Measurements from ENCODE around the gene PLGRKT.
"Not testable (repeated sequence)": the region's sequence is repeated elsewhere in the genome, so short reads cannot be mapped to it uniquely, and the experiment has no call there.

PLGRKT gene

DNA sequence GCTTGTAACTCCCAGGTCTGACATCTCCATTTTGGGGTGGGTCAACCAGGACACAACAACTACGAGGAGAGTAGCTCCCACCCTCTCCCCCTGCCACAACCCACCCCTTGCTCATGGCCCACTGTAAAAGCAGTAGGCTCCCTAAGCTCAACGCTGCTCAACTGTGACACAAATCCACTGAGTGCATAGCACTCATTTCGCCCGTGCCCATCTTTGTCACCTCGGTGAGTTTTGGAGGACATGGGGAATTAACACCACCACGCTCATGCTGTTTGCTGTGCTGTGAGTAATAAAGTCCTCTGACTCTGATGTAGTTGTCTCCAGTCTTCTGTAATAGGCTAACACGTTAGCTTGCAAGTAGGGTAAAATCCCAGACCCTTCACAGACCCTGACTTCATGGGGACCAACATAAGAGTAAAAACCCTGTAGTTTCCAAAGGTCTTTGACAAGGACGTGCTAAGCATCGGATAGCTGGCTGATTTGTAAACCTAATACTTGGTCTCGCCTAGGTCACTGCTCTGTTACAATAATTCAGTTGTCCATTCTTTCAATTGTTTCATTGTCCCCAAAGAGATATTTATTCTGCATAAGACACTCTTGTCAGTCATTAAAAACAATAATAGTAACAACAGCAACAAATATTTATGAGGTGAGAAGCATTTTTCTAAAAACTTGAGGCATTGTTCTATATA is 7.7 kb downstream of the PLGRKT start:
- no peak for DNase-seq

GRCh38 chr9:5428794-5429528 is 8.8 kb downstream of the PLGRKT start:
- no peak for DNase-seq

DNA sequence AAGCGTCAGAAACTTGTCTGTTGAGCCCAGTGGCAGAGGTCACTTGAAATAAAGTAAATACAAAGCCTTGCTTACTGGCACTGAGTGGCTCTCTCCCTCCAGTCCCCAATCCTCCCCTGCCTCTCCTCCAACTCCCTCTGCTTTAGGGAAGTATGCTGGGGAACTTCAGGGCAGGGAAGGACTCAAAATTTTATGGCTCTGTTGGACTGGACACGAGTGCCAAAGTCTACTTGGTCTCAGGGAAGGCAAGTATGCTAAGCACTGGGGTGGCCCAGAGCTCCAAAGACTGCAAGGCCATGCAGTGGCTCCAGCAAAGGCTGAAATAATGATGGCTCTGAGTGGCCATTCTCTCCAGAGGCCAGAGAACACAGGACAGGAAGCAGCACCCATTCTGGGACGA is 9.6 kb downstream of the PLGRKT start:
- DNase-seq = no peak

DNA sequence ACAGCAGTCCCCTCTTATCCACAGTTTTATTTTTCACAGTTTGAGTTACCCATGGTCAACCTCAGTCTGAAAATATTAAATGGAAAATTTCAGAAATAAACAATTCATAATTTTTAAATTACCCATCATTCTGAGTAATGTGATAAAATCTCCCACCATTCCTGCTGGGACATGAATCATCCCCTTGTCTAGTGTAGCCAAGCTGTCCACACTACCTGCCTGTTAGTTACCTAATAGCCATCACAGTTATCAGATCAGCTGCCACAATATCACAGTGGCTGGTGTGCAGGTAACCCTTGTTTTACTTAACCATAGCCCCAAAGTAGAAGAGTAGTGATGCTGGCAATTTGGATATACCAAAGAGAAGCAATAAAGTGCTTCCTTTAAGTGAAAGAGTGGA is 10.7 kb downstream of the PLGRKT start:
- no peak for DNase-seq

DNA sequence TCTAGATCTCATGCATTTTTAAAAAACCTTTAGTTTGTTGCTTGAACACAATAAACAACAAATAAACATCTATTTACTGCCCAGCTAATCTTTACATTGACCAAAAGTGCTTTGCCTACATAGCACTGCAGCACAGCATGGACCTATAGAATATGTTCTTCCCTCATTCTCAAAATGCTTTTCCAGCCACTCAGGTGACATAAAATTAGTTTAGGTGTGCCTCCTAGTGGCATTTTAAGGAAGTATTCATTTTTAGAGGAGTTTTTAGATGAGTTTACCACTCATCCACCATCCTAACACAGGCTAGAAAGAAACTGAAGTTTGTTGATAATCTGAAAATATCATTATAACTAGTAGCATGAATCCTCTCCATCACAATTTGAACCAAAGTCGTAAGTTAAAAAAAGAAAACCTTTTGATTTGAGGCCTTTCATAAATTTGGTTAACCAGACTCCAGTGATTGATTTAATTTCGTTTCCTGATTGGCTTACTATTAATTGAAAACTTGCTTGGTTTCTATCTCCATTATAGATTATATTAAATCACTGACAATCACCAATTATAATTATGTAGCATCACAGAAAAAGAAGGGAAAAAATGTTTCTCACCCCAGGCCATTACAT is 12.6 kb downstream of the PLGRKT start:
- peak in 1 of 2 experiments; percentile 3 for DNase-seq

- no peak for DNase-seq
Observed at GRCh38 chr9:5422276-5422675, 15.4 kb downstream of the PLGRKT start.

DNA sequence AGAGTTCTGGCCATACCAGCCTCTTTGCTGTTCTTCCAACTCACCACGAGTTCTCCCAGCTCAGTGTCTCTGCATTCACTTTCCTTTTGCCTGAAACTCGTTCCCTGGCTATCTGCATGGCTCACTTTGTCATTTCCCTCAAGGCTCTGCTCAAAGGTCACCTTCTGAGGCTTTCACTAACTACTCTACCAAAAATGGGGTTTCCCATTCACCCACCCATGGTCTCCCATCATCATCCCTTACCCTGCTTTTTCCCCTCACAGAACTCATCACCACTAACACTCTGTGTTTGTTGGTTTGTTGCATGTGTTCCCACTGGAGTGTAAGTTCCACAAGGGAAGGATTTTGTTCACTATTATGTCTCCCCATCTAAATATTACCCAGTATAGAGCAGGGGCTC is 16.6 kb downstream of the PLGRKT start:
- no peak for DNase-seq

DNA sequence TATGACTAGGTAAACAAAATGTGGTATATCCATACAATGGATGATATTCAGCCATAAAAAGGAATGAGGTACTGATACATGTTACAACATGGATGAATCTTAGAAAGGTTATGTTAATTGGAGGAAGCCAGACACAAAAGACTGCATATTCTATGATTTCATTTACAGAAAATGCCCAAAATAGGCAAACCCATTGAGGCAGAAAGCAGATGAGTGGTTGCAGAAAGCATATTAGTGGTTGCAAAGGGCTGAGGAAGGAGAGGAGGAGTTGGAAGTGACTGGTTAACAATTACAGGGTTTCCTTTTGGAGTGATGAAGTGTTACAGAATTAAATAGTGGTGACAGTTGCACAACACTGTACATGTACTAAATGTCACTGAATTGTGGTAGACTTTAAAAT is 17.7 kb downstream of the PLGRKT start:
- DNase-seq = no peak

- no peak for DNase-seq
Observed at GRCh38 chr9:5418481-5418880, 19.2 kb downstream of the PLGRKT start.

- DNase-seq = no peak
Observed at GRCh38 chr9:5416953-5417352, 20.8 kb downstream of the PLGRKT start.

GRCh38 chr9:5408596-5408995 is 29.1 kb downstream of the PLGRKT start:
- no peak for DNase-seq

DNA sequence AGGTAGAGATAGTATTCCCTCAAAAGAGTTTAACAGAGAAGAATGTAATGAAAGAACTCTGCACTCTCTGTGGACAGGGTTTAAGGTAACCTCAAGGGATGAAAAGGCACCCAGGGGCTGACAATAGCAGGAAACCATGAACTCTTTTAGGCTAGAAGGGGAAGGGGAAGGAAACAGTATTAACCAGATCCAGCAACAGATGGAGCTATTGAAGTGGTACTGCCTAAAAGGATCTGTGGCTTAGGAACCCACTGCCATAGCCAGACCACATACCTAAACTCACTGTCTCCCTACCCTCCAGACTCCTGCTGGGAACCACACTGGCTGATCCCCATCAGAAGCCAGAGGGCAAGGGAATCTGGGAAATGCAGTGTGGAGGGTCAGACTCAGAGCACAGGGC is 35.5 kb downstream of the PLGRKT start:
- no peak for DNase-seq

DNA sequence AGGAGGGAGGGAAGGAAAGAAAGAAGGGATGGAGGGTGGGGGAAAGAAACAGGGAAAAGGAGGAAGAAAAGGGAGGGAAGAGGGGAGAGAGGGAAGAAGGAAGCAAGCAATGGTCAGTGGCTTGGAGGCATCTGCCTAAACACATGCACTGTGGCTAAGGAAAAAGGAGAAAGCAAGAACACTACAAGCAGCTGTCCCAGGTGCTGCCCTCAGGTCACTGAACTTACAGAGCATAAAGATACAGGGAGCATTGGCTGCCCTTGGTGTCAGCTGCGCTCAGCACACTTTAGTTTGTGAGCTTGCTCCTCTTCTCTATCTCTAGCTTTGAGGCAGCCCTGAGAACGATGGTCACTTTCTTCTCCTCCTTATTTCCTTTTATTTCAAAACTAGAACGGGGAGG is 40.2 kb downstream of the PLGRKT start:
- DNase-seq = not testable (repeated sequence)

- DNase-seq = no peak
Observed at GRCh38 chr9:5395428-5395827, 42.3 kb downstream of the PLGRKT start.

GRCh38 chr9:5393976-5394375 is 43.7 kb downstream of the PLGRKT start:
- DNase-seq = not testable (repeated sequence)

- DNase-seq = no peak
Observed at GRCh38 chr9:5393497-5393896, 44.2 kb downstream of the PLGRKT start.

GRCh38 chr9:5392285-5392684 is 45.4 kb downstream of the PLGRKT start:
- DNase-seq = no peak

- DNase-seq = peak in 1 of 2 experiments; percentile 0
Observed at GRCh38 chr9:5389109-5389732, 48.5 kb downstream of the PLGRKT start.

DNA sequence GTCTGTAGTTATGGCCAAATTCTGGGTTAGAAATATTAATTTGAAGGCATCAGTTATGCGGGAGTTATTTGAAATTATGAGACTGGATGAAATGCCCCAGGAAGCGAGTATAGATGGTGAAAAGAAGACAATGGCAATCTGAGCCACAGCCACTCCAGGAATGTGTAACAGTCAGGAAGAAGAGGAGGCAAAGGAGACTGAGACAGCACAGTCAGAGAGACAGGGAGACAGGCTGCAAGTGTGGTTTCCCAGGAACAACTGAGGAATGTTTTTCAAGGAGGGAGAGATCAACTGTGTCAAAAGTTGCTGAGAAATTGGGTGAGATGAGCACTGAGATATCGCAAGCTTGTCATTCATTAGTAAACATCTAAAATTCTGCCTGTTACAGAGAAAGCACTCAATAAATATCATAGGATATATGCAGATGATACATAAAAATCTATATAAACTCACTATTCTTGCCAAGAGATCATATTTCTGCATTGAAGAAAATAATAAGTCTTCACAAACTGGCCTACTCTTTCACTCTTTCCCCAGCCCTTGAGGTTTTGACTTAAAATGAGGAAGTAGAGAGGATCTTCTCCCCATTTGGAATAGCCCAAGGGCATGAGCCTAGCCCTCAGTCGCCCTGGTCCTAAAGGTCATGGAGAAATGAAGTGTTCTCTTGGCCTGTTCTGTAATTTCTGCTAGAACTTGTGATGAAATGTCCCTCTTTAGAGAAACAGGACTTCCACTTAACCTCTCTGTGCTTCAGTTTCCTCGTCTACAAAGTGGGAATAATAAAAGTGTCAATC is 49.5 kb downstream of the PLGRKT start:
- DNase-seq = no peak

DNA sequence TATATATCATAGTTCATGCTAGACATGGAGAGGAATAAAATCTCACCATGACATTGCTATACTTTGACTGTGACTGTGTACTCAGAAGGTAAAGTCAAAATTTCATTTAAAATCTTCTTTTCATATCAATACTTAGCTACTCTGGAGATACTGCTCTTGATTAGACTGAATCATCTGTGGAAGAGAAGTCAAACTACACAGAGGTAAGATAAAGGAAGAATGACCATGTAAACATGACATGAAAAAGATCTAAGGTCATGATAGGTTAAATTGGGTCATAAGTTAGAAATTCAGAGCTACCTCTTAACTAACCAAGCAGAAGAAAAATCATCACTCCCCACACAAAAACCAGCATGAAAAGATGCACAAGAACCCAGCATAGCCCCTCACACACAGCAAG is 53.3 kb downstream of the PLGRKT start:
- DNase-seq = no peak

DNA sequence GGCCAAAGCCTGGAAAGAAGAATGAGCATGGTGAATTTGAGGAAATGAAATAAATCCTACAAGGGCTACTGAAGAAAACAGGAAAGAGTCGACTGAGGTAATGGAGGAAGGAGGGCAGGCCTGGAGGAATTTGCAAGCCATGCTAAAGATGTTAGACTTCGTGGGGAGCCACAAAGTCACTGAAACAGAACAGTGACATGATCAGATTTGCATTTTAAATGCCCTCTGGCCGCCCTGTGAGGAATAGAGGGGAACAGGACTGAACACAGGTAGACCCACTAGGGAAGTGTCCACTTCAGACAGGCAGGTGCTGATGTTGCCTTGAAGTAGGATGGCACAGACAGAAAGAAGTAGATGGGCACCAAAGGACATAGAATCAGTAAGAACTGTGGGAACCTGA is 55.2 kb downstream of the PLGRKT start:
- DNase-seq = no peak

DNA sequence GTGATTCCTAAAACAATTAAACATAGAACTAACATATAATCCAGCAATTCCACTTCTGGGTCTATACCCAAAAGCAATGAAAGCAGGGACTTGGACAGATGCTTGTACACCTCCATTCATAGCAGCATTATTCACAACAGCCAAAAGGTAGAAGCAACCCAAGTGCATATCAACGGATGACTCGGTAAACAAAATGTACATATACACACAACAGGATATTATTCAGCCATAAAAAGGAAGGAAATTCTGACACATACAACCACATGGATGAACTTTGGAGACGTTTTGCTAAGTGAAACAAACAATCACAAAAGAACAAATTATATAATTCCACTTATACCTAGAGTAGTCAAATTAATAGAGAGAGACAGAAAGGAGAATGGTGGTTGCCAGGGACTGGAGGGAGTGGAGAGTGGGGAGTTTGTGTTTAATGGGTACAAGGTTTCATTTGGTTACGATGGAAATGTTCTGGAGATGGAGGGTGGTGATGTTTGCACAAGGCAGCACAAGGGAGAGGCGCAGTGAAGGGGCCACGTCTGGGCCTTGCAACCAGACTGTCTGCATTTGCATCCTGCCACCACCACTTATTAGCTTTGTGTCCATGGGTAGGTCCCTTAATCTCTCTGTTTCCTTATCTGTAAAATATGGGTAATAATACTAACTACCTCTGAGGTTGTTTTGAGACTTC is 61.8 kb downstream of the PLGRKT start:
- no peak for DNase-seq

Data from SW 1271 (cell line).